HG03066 (cell line): Measurements from ENCODE around the gene IGFBP2.

Source experiments
- ATAC-seq: cut with Tn5 transposase; IDR thresholded peaks from one replicate; pipeline ENCODE4 v1.9.1; 2021; ENCODE audit warnings: low read depth; ENCODE audit not compliant: unreplicated experiment

The IGFBP2 gene

DNA sequence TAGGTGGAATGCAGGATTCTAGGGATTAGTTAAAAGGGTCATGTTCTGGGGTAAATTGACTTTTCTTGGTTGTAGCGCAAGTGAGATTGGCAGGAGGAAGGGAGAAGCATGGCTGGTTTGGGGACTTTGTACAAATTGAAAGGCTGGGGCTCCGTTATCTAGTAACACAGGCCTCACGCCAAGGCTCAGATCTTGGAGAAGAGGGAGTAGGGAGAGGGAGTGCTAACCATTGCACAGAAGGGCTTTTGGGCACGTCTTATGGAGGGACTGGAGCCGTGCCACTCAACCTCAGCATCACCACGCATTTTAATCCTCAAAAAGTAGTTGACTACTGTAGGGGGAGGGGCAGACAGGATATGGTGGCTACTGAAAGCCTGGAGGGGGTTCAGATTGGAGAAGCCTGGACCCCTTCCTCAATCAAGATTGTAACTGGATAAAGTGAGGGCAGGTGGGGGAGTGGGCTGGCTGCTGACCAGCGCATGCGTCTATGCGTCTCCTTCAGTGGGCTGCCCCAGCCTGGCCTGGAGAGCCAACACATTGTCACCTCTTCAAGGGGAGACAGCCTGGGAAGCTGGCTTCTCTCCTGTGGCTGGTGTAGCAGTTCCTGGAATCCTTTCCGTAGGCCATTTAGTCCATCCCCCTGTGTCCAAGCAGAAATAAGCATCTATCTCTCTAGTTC is 47.9 kb downstream of the IGFBP2 start:
- no peak for ATAC-seq

DNA sequence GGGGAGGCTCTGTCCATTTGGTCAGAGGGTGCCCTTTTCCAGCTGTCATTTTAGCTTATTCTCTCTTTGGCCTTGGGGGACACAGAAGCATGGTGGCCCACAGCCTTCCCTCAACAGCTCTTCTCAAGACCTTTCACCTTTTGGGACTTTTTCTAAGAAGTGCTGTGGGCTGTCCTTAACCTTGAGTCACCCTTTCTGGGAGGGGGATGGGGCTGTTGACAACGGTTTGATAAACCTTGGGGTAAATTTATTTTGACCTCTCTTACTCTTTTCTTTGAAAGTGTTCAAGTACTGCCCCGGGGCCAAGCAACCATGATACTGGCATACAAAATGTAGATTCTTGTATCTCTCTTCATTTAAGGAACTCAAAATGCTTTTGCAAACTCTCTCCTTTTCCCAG is 48.5 kb downstream of the IGFBP2 start:
- ATAC-seq, result no peak

DNA sequence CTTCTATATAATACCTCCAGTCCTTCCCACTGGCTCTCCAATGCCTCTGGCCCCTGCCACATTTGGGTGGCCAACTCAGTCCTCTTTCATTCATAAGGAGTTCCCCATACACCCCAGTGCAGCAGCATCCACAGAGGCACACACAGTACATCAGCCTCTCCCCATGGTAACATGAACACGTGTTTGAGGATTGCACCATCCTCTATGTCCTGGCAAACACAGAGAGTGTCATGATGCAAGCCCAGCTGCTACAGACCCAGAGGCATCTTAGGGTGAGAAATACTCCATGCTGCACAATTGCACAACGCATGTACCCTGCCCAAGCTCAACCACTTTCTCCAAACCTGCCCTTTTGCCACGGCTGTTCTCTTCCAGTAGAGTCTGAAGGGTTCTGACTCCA is 50.6 kb downstream of the IGFBP2 start:
- ATAC-seq, result no peak

GRCh38 chr2:216685327-216685875 is 52.2 kb downstream of the IGFBP2 start:
- no peak for ATAC-seq

- no peak for ATAC-seq
Measured at GRCh38 chr2:216687111-216687510, 53.9 kb downstream of the IGFBP2 start.

- ATAC-seq, result no peak
Measured at GRCh38 chr2:216687646-216688045, 54.4 kb downstream of the IGFBP2 start.

GRCh38 chr2:216688731-216689340 is 55.6 kb downstream of the IGFBP2 start:
- ATAC-seq, result no peak

- no peak for ATAC-seq
Measured at GRCh38 chr2:216689397-216689796, 56.2 kb downstream of the IGFBP2 start.

DNA sequence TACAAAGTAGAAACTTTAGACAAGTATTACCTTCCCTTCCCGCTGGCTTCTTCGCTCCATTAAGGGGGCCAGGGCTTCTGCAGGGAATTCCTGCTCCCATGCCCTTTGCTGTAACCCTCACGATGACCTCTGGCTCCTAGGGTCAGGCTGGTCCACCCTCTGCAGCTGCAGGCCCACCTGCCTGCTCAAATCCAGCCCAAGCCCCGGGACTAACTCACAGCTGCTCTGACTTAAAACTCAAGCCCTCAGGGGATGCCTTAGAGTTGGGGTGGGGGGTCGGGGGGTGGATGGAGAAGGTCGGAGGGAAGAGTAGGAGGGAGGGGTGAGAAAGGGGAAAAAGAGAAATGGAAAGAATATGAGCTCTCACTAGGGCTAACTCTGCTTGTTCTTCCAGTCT is 57.2 kb downstream of the IGFBP2 start:
- no peak for ATAC-seq

- no peak for ATAC-seq
Measured at GRCh38 chr2:216690853-216691741, 57.9 kb downstream of the IGFBP2 start.

DNA sequence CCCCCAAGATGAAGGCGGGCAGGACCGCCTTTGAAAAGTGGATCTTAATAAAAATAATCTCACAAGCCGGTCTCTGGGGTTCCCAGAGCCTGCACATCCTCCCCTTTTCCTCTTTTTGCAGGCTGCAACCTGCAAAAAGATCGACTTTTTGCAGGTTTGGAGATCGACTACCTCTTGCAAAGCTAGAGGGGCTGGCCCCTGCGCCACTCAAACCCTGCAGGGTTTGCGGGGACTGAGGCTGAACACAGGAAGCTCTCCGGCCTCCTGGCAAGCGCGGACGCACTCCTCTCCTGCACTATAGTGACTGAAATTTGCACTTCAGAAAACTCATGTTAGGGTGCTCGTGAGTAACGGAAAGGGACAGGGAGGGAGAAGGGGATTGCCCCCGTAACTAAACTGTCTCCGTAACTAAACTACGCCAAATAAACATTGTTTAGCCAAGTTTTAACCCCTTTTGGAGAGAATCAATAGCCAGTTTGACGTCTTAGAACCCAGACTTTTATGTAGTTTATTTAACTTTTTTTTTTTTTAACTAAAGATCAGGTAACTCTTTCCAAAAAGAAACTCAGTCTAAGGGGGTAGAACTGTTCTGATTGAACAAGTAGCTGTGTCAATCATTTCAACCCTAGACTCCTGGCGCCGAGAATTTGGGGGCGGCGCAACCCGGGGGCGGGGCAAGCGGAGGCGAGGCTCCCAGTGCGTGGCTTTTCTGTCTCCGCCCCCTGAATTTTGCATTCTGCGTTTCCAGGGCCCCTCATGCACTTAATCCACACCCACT is 59.6 kb downstream of the IGFBP2 start:
- ATAC-seq, result no peak

- no peak for ATAC-seq
Measured at GRCh38 chr2:216693414-216694080, 60.3 kb downstream of the IGFBP2 start.

DNA sequence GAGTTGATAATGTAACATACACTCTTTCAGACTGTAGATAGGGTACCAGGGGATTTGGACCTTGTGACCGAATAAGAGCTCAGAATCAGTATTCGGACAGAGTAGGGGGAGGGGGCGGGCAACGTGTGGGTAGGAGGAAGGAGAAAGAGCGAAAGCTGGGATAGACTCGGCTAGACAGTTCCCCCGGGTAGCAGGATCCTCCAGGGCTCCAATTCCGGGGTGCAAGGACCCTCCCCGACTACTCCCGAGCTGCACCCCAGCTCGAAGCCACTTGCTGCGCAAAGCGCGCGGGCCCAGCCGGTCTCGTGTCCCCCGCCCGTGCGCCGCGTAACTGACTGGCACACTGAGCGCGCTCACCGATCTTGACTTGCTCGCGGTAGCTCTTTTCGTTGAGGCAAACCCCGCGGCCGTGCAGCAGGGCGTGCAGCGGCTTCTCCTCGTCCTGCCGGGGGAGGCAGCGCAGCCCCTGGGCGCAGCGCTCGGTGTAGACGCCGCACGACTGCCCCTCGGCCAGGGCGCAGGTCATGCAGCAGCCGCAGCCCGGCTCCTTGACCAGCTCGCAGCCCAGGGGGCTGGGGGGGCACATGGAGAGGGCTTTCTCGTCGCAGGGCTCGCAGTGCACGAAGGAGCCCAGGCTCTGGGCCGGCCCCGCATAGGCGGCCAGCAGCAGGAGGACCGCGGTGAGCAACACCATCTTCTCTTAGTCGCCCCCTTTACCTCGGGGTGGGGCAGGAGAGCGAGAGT is 61.0 kb downstream of the IGFBP2 start:
- ATAC-seq, result no peak

DNA sequence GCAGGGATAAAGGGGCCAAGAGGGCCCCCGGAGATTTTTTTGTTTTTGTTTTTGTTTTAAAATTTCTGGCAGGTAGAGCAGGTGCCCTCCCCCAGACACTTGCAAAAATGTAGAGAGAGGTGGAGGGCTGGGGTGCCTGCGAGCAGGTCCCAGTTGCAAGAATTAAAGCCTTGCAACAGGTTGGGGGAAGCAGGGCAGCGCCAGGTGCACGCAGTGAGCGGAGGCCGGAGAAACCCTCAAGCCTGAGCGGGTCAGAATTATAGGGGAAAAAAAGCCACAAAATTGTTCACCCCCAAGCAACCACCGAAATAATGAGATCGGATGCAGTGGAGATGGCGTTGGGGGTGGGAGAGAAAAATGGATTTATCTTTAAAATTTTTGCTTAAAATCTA is 61.6 kb downstream of the IGFBP2 start:
- no peak for ATAC-seq

DNA sequence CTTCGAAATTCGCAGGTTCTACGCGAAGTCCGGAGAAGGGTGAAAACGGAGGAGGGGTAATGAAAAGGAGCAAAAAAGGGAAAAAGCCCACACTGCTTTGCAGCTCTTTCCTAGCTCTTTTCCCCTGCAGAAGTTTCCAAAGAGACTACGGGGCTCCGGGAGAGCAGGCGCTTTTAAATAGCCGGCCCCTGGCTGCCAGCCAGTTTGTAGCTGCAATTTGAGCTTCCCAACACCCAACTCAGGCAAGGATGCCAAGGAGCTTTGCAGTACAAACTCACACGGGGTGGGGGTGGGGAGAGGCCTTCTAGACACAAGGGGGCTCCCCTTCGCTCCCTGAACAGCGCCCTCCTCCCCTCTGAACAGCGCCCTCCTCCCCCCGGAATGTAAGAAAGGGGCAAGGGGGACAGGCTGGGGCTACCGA is 62.2 kb downstream of the IGFBP2 start, which contains the start of gene IGFBP5:
Gene IGFBP5, minus strand, starts transcription at position 149 of the 421 bp plus-strand sequence. CDS start 774 bp downstream, outside the sequence.
- no peak for ATAC-seq

GRCh38 chr2:216696321-216696720 is 63.1 kb downstream of the IGFBP2 start:
- ATAC-seq, result no peak

- no peak for ATAC-seq
Measured at GRCh38 chr2:216696751-216697560, 63.7 kb downstream of the IGFBP2 start.

GRCh38 chr2:216698293-216698692 is 65.1 kb downstream of the IGFBP2 start:
- no peak for ATAC-seq
